ENCODE results near the gene MS4A13. TPM values are rescaled to one million over a fixed set of nuclear protein-coding genes. Genes with fewer than 3 reads are reported as not detected.

Gene MS4A13
- polyA plus RNA-seq (2012; ENCODE audit: missing spikeins) = not detected

GRCh38 chr11:60515144-60515855 lies at the start of gene MS4A13:
TSS of gene MS4A13 (plus strand) at chr11:60515392. CDS start at chr11:60518084, 2,692 bp downstream.
- no peak for FAIRE-seq
- DNase-seq (ENCODE audit: insufficient read length) = no peak

GRCh38 chr11:60468829-60469228 lies 46.4 kb upstream of the MS4A13 start:
- FAIRE-seq = no peak
- DNase-seq (ENCODE audit: insufficient read length) = no peak
- TF ChIP-seq POLR2AphosphoS5 (IDR thresholded peaks at IDR 0.05; ENCODE audit: low read depth, low read length) (no peak), TAF1 (IDR thresholded peaks at IDR 0.05; ENCODE audit: borderline replicate concordance, low read depth, low read length) (no peak), POLR2A (IDR thresholded peaks at IDR 0.05; ENCODE audit: low read depth, low read length) (no peak)

More at GRCh38 chr11:60515144-60515855, at the start of gene MS4A13:
- TF ChIP-seq POLR2AphosphoS5 (IDR thresholded peaks at IDR 0.05; ENCODE audit: low read depth, low read length) (no peak), TAF1 (IDR thresholded peaks at IDR 0.05; ENCODE audit: borderline replicate concordance, low read depth, low read length) (no peak), POLR2A (IDR thresholded peaks at IDR 0.05; ENCODE audit: low read depth, low read length) (no peak)

- no peak for TF ChIP-seq TAF1 (IDR thresholded peaks at IDR 0.05; ENCODE audit: borderline replicate concordance, low read depth, low read length)
- no peak for TF ChIP-seq POLR2AphosphoS5 (IDR thresholded peaks at IDR 0.05; ENCODE audit: low read depth, low read length)
- TF ChIP-seq POLR2A (IDR thresholded peaks at IDR 0.05; ENCODE audit: low read depth, low read length) = no peak
- no peak for DNase-seq (ENCODE audit: insufficient read length)
These were observed 45.5 kb upstream of the MS4A13 start for GRCh38 chr11:60469723-60470122.

GRCh38 chr11:60477035-60477445 lies 38.2 kb upstream of the MS4A13 start:
- peak; percentile 98 for FAIRE-seq
- no peak for DNase-seq (ENCODE audit: insufficient read length)
- TF ChIP-seq POLR2AphosphoS5 (IDR thresholded peaks at IDR 0.05; ENCODE audit: low read depth, low read length) = no peak
- no peak for TF ChIP-seq TAF1 (IDR thresholded peaks at IDR 0.05; ENCODE audit: borderline replicate concordance, low read depth, low read length)
- no peak for TF ChIP-seq POLR2A (IDR thresholded peaks at IDR 0.05; ENCODE audit: low read depth, low read length)

More at GRCh38 chr11:60469723-60470122, 45.5 kb upstream of the MS4A13 start:
- FAIRE-seq = peak; percentile 61

GRCh38 chr11:60482361-60482760 lies 32.8 kb upstream of the MS4A13 start:
- FAIRE-seq (peak; percentile 99), DNase-seq (ENCODE audit: insufficient read length) (no peak)
- TF ChIP-seq POLR2A (IDR thresholded peaks at IDR 0.05; ENCODE audit: low read depth, low read length) (peak; percentile 37; the same call in 1 of the 2 replicates), TAF1 (IDR thresholded peaks at IDR 0.05; ENCODE audit: borderline replicate concordance, low read depth, low read length) (no peak)

- TF ChIP-seq TAF1 (IDR thresholded peaks at IDR 0.05; ENCODE audit: borderline replicate concordance, low read depth, low read length) (no peak), POLR2AphosphoS5 (IDR thresholded peaks at IDR 0.05; ENCODE audit: low read depth, low read length) (no peak), POLR2A (IDR thresholded peaks at IDR 0.05; ENCODE audit: low read depth, low read length) (no peak)
- FAIRE-seq (peak; percentile 100), DNase-seq (ENCODE audit: insufficient read length) (peak; percentile 51)
These were observed 29.2 kb upstream of the MS4A13 start for GRCh38 chr11:60485987-60486386.

- no peak for DNase-seq (ENCODE audit: insufficient read length)
- peak; percentile 38 for FAIRE-seq
- TF ChIP-seq POLR2AphosphoS5 (IDR thresholded peaks at IDR 0.05; ENCODE audit: low read depth, low read length) (no peak), POLR2A (IDR thresholded peaks at IDR 0.05; ENCODE audit: low read depth, low read length) (no peak), TAF1 (IDR thresholded peaks at IDR 0.05; ENCODE audit: borderline replicate concordance, low read depth, low read length) (no peak)
These were observed 22.6 kb upstream of the MS4A13 start, which contains the start of gene MS4A12 for GRCh38 chr11:60492488-60493009. TSS of gene MS4A12 (plus strand) at chr11:60492778. CDS start at chr11:60497319, 4,541 bp downstream.

GRCh38 chr11:60493454-60493853 lies 21.7 kb upstream of the MS4A13 start:
- no peak for TF ChIP-seq POLR2A (IDR thresholded peaks at IDR 0.05; ENCODE audit: low read depth, low read length)
- no peak for TF ChIP-seq TAF1 (IDR thresholded peaks at IDR 0.05; ENCODE audit: borderline replicate concordance, low read depth, low read length)
- no peak for TF ChIP-seq POLR2AphosphoS5 (IDR thresholded peaks at IDR 0.05; ENCODE audit: low read depth, low read length)
- no peak for FAIRE-seq
- DNase-seq (ENCODE audit: insufficient read length) = no peak

- TF ChIP-seq TAF1 (IDR thresholded peaks at IDR 0.05; ENCODE audit: borderline replicate concordance, low read depth, low read length) (no peak), POLR2A (IDR thresholded peaks at IDR 0.05; ENCODE audit: low read depth, low read length) (no peak)
- FAIRE-seq = no peak
- no peak for DNase-seq (ENCODE audit: insufficient read length)
These were observed 16.8 kb upstream of the MS4A13 start for GRCh38 chr11:60498399-60498798.

- TF ChIP-seq POLR2A (IDR thresholded peaks at IDR 0.05; ENCODE audit: low read depth, low read length) (no peak), POLR2AphosphoS5 (IDR thresholded peaks at IDR 0.05; ENCODE audit: low read depth, low read length) (no peak), TAF1 (IDR thresholded peaks at IDR 0.05; ENCODE audit: borderline replicate concordance, low read depth, low read length) (no peak)
- DNase-seq (ENCODE audit: insufficient read length) = no peak
- FAIRE-seq = peak; percentile 95
These were observed 16.3 kb upstream of the MS4A13 start for GRCh38 chr11:60498853-60499252.

GRCh38 chr11:60500276-60500910 lies 14.8 kb upstream of the MS4A13 start:
- DNase-seq (ENCODE audit: insufficient read length) = no peak
- FAIRE-seq = peak; percentile 79
- TF ChIP-seq POLR2AphosphoS5 (IDR thresholded peaks at IDR 0.05; ENCODE audit: low read depth, low read length) (no peak), TAF1 (IDR thresholded peaks at IDR 0.05; ENCODE audit: borderline replicate concordance, low read depth, low read length) (no peak), POLR2A (IDR thresholded peaks at IDR 0.05; ENCODE audit: low read depth, low read length) (no peak)
